Spleen (tissue), 11 donors: Measurements from ENCODE around the gene ACTN1. TPM values are rescaled to one million over a fixed set of nuclear protein-coding genes. Genes with fewer than 3 reads are reported as not detected.
A peak's percentile ranks its signal among the peaks of the same experiment; 100 is the strongest.
"Not testable (repeated sequence)": the region's sequence is repeated elsewhere in the genome, so short reads cannot be mapped to it uniquely, and the experiment has no call there.

Experiments used
- DNase-seq: peaks from one replicate; pipeline ENCODE4 v3.0.0-alpha.2; 2020
- H3K27ac ChIP-seq, 8 donors: fragments of 200-600 bp; sonication (generic) in 7 of 8; 1 replicate in 4 of 8; 2 replicates in 4 of 8; pipeline versions ENCODE4 v1.5.0 to v1.8.0; 2016 to 2021; ENCODE audit warnings: inconsistent platforms in 4 of 8, mild to moderate bottlenecking in 4 of 8, moderate library complexity in 1 of 8
- H3K27me3 ChIP-seq, 7 donors: fragments of 200-600 bp; sonication (generic) in 6 of 7; replicated peaks in 1 of 7; 1 replicate in 4 of 7; 2 replicates in 3 of 7; pipeline versions ENCODE4 v1.5.0 to v1.8.0; 2016 to 2021; ENCODE audit warnings: inconsistent platforms in 3 of 7, mild to moderate bottlenecking in 1 of 7
- H3K36me3 ChIP-seq, 6 donors: fragments of 200-600 bp; sonication (generic) in 5 of 6; 1 replicate in 4 of 6; 2 replicates in 2 of 6; pipeline versions ENCODE4 v1.5.0 to v1.8.0; 2016 to 2021; ENCODE audit warnings: inconsistent platforms in 2 of 6
- H3K4me1 ChIP-seq, 6 donors: fragments of 200-600 bp; sonication (generic) in 5 of 6; 1 replicate in 3 of 6; 2 replicates in 3 of 6; pipeline versions ENCODE4 v1.5.0 to v1.8.0; 2016 to 2021; ENCODE audit warnings: inconsistent platforms in 3 of 6
- H3K4me3 ChIP-seq, 8 donors: fragments of 200-600 bp; sonication (generic) in 7 of 8; 1 replicate in 4 of 8; 2 replicates in 4 of 8; pipeline versions ENCODE4 v1.5.0 to v1.8.0; 2016 to 2021; ENCODE audit warnings: inconsistent platforms in 4 of 8, mild to moderate bottlenecking in 4 of 8, moderate library complexity in 2 of 8
- H3K9me3 ChIP-seq, 8 donors: fragments of 200-600 bp; sonication (generic) in 7 of 8; 1 replicate in 4 of 8; 2 replicates in 4 of 8; pipeline versions ENCODE4 v1.5.0 to v1.8.0; 2016 to 2021; ENCODE audit warnings: inconsistent platforms in 4 of 8
- POLR2A ChIP-seq, 3 donors: fragments of 450-650 bp; IDR thresholded peaks; one replicate each; pipeline ENCODE4 v1.5.1; 2017; ENCODE audit warnings: antibody characterized with exemption in 3 of 3, mild to moderate bottlenecking in 1 of 3
- POLR2AphosphoS5 ChIP-seq, 3 donors: sonication (generic); formaldehyde crosslinking; IDR thresholded peaks; one replicate each; pipeline ENCODE4 v1.5.1; 2017; ENCODE audit warnings: antibody characterized with exemption in 3 of 3
- WGBS, 5 donors: extraction: QIAGEN DNeasy Blood & Tissue Kit in 3 of 5; methylation state at CpG; one replicate each; pipeline versions ENCODE4 v1.1.5 to v1.1.7; 2013 to 2018; 5-methylcytosine and 5-hydroxymethylcytosine counted together
- intact Hi-C: fragments of 100-400 bp; cut with DNase I; formaldehyde crosslinking; loops from one replicate; pipeline ENCODE4 v1.15.0; 2023; ENCODE audit warnings: low total_unique reads
- polyA plus RNA-seq, 3 donors: library from polyadenylated mRNA; stranded (reverse); fragments of 200-250 nt; gene quantifications; one replicate each; pipeline ENCODE4 v1.2.1, GENCODE V29; 2013
- total RNA-seq, 7 donors: library from RNA; depleted of rRNA in 3 of 7; stranded (reverse); fragments of >200 nt in 3 of 7; fragmentation: NEBNext Ultra II Directional in 4 of 7; extraction: Animal tissue kit (Norgen Biotek cat#: 25700) in 4 of 7; gene quantifications; one replicate each; pipeline versions ENCODE4 v1.1.0 to v1.2.1, GENCODE V29; 2016 to 2021
- TF ChIP-seq, protein P1 (sequence below), 11 experiments: fragments of 200-600 bp in 7 of 11; fragments of 450-650 bp in 4 of 11; sonication (generic) in 4 of 11; IDR thresholded peaks in 8 of 11; conservative IDR thresholded peaks in 3 of 11; 1 replicate in 7 of 11; 2 replicates in 4 of 11; pipeline versions ENCODE4 v1.4.0 to v1.8.0; 2016 to 2021; ENCODE audit warnings: antibody characterized with exemption in 11 of 11, inconsistent platforms in 4 of 11, mild to moderate bottlenecking in 1 of 11
- donor health status: healthy with polysubstance abuse.
- donor health status: DM: no; HTN: no; CAD: no; lungs with moderate emphysema.
- donor health status: DM: no; HTN: no; CAD: no.
- donor health status: Bipolar disorder and iron deficiency.
- donor health status: healthy.
- donor health status: DM: no; HTN: no; CAD: no.
- donor health status: DM: yes; HTN: yes; CAD: no.

ACTN1 gene
- total and polyA plus RNA-seq, 10 donors: 15.4 to 315 (median 95.4) TPM

- no peak for DNase-seq
- intact Hi-C loops: no loop called here
- H3K27me3 ChIP-seq: peaks cover 0 to 5% (median 0%) of the 10 kb centered on the region in 7 donors
- no peak overlapping the region for H3K4me3 ChIP-seq
- no peak for TF ChIP-seq POLR2AphosphoS5 (IDR thresholded peaks at IDR 0.05)
- TF ChIP-seq POLR2A (IDR thresholded peaks at IDR 0.05): no peak
- TF ChIP-seq, protein P1, sequence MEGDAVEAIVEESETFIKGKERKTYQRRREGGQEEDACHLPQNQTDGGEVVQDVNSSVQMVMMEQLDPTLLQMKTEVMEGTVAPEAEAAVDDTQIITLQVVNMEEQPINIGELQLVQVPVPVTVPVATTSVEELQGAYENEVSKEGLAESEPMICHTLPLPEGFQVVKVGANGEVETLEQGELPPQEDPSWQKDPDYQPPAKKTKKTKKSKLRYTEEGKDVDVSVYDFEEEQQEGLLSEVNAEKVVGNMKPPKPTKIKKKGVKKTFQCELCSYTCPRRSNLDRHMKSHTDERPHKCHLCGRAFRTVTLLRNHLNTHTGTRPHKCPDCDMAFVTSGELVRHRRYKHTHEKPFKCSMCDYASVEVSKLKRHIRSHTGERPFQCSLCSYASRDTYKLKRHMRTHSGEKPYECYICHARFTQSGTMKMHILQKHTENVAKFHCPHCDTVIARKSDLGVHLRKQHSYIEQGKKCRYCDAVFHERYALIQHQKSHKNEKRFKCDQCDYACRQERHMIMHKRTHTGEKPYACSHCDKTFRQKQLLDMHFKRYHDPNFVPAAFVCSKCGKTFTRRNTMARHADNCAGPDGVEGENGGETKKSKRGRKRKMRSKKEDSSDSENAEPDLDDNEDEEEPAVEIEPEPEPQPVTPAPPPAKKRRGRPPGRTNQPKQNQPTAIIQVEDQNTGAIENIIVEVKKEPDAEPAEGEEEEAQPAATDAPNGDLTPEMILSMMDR (IDR thresholded peaks at IDR 0.05 in 8 of 11, conservative IDR thresholded peaks at IDR 0.05 in 3 of 11): no peak
- peaks cover 0 to 14% (median 8%) of the 10 kb centered on the region in 6 donors for H3K4me1 ChIP-seq
- H3K36me3 ChIP-seq: no peaks in the 10 kb centered on the region
- peaks cover 0 to 16% (median 11%) of the 10 kb centered on the region in 8 donors for H3K9me3 ChIP-seq
- no peak overlapping the region for H3K27ac ChIP-seq
- WGBS, 5 donors: 45 to 92% (median 92%) methylated on average over 1 of the region's 1 CpG
These were observed 130.8 kb downstream of the ACTN1 start for GRCh38 chr14:68848253-68848652.

DNA sequence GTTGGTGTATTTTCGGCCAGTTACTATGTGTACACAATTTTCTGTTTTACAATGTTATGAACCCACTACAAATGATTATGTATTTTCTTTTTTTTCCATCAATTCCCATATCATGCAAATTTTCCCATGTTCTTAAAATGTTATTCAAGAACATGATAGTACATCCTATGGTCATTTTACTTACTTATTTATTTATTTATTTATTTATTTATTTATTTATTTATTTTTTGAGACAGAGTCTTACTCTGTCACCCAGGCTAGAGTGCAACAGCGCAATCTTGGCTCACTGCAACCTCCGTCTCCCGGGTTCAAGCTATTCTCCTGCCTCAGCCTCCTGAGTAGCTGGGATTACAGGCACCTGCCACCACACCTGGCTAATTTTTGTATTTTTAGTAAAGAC lies 131.5 kb downstream of the ACTN1 start:
- H3K27me3 ChIP-seq, DNase-seq, H3K36me3 ChIP-seq, intact Hi-C loops, H3K9me3 ChIP-seq, H3K27ac ChIP-seq, H3K4me3 ChIP-seq: not testable (repeated sequence)
- WGBS, 5 donors: 81 to 98% (median 85%) methylated on average over 4 of the region's 4 CpGs
- peaks cover 0 to 15% (median 9%) of the 10 kb centered on the region in 6 donors for H3K4me1 ChIP-seq

- Histone ChIP-seq H3K27ac (no peak overlapping the region), H3K4me1 (peaks cover 0 to 16% (median 9%) of the 10 kb centered on the region in 6 donors), H3K9me3 (no peaks in the 10 kb centered on the region), H3K27me3 (peaks cover 0 to 8% (median 0%) of the 10 kb centered on the region in 7 donors), H3K4me3 (no peak overlapping the region), H3K36me3 (no peaks in the 10 kb centered on the region)
- DNase-seq: no peak
- intact Hi-C loops: no loop called here
- WGBS, 5 donors: 74 to 96% (median 86%) methylated on average over 3 of the region's 3 CpGs
- TF ChIP-seq POLR2A (IDR thresholded peaks at IDR 0.05): no peak
- TF ChIP-seq POLR2AphosphoS5 (IDR thresholded peaks at IDR 0.05): no peak
- TF ChIP-seq, protein P1 (IDR thresholded peaks at IDR 0.05 in 8 of 11, conservative IDR thresholded peaks at IDR 0.05 in 3 of 11): no peak
These were observed 132.6 kb downstream of the ACTN1 start for GRCh38 chr14:68846466-68846865.

DNA sequence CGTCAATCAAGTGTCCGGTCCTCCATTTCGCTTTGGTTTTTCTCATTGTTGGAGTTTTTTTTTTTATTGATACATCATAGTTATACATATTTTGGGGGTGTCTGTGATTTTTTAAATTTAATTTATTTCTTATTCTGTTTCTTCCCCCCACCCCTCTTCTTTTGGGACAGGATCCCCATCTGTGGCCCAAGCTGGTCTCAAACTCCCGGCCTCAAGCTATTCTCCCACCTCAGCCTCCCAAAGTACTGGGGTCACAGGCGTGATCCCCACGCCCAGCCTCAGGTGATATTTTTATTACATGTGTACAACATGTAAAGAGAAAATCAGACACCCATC lies 134.9 kb downstream of the ACTN1 start:
- no peaks in the 10 kb centered on the region for H3K36me3 ChIP-seq
- H3K27ac ChIP-seq: no peak overlapping the region
- H3K27me3 ChIP-seq: peaks cover 0 to 8% (median 0%) of the 10 kb centered on the region in 7 donors
- 24 to 31% (median 29%) methylated on average over 6 of the region's 6 CpGs for WGBS, 5 donors
- H3K4me3 ChIP-seq: peak overlapping the region in 1 of 8 donors; percentile 6
- H3K4me1 ChIP-seq: peaks cover 0 to 27% (median 9%) of the 10 kb centered on the region in 6 donors
- no peak for TF ChIP-seq POLR2AphosphoS5 (IDR thresholded peaks at IDR 0.05)
- TF ChIP-seq, protein P1 (IDR thresholded peaks at IDR 0.05 in 8 of 11, conservative IDR thresholded peaks at IDR 0.05 in 3 of 11): peak in 5 of 11 experiments; percentile 8 to 48 (median 18)
- H3K9me3 ChIP-seq: no peaks in the 10 kb centered on the region
- intact Hi-C loops: no loop called here
- no peak for DNase-seq
